ENCODE results near the gene GMDS. TPM values are rescaled to one million over a fixed set of nuclear protein-coding genes. Genes with fewer than 3 reads are reported as not detected.

The GMDS gene
- total and polyA plus RNA-seq, 2 donors (not counting 1 experiment from before 2014, with no cell fraction given): 11.5 to 16.4 TPM

DNA sequence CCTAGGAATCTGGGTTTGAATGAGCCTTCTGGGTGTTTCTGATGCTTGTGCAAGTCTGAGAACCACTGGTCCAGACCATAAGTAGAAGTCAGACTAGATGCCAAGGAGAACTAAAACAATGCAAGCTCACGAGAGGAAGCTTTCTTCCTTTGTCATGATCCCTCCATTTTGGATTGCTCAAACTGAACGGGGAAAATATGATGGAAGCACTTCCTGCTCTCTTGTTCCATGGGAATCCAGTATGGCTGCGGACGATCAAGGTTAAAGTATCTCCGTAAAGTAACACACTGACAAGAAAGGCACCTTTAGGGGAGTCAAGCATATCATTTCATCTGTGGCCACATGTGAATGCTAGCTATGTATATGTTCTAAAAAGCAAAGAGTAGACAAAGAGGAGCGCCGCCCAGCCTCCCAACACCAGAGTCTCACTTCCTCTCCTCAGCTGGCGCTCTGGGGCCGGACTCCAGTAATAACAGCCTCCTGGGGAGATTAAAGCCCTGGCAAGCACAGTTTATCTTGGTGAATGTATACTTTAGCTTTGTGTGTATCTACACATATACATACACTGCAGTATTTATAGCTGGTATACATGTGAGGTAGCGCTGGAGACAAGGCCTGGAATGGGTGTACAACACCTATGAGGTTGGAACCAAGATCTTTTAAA lies 547.6 kb downstream of the GMDS start:
- Histone ChIP-seq H3K79me2 (ENCODE audit: control insufficient read depth, insufficient read depth, low read length) (no peaks in the 10 kb centered on the region), H3K4me2 (replicated peaks; ENCODE audit: low read depth, low read length, poor library complexity, severe bottlenecking) (no peak overlapping the region), H3K36me3 (replicated peaks in 1 of 2; ENCODE audit: control extremely low read depth in 1 of 2, control insufficient read depth in 1 of 2, extremely low read depth in 1 of 2, insufficient read depth in 2 of 2, low read length in 1 of 2) (no peaks in the 10 kb centered on the region), H3K4me1 (ENCODE audit: control insufficient read depth in 2 of 2, insufficient read depth in 2 of 2, low read length in 2 of 2) (no peaks in the 10 kb centered on the region), H3K27me3 (replicated peaks in 1 of 4; ENCODE audit: control extremely low read depth in 1 of 4, control insufficient read depth in 3 of 4, insufficient read depth in 4 of 4, low read length in 3 of 4) (no peaks in the 10 kb centered on the region), H2AFZ (ENCODE audit: insufficient read depth, low read depth, low read length, poor library complexity, severe bottlenecking) (no peak overlapping the region), H3K9me3 (ENCODE audit: control extremely low read depth in 1 of 3, control insufficient read depth in 2 of 3, insufficient read depth in 1 of 3, low read length in 2 of 3) (peaks cover 0 to 6% (median 0%) of the 10 kb centered on the region in 3 donors), H3K4me3 (ENCODE audit: control extremely low read depth in 1 of 5, extremely low read depth in 1 of 5, insufficient read depth in 1 of 5, low read depth in 2 of 5, low read length in 4 of 5) (no peak overlapping the region), H4K20me1 (ENCODE audit: control insufficient read depth, insufficient read depth, low read length, poor library complexity, severe bottlenecking) (no peaks in the 10 kb centered on the region), H3K9ac (ENCODE audit: low read length) (no peak overlapping the region), H3K27ac (ENCODE audit: low read length in 2 of 2) (no peak overlapping the region)
- H3K4me1 Mint-ChIP-seq: no peaks in the 10 kb centered on the region
- intact Hi-C loops (cut with micrococcal nuclease): no loop called here
- ChIA-PET POLR2A (no interaction called here), CTCF (no interaction called here)
- H3K4me3 Mint-ChIP-seq: no peak overlapping the region
- TF ChIP-seq, protein P1, sequence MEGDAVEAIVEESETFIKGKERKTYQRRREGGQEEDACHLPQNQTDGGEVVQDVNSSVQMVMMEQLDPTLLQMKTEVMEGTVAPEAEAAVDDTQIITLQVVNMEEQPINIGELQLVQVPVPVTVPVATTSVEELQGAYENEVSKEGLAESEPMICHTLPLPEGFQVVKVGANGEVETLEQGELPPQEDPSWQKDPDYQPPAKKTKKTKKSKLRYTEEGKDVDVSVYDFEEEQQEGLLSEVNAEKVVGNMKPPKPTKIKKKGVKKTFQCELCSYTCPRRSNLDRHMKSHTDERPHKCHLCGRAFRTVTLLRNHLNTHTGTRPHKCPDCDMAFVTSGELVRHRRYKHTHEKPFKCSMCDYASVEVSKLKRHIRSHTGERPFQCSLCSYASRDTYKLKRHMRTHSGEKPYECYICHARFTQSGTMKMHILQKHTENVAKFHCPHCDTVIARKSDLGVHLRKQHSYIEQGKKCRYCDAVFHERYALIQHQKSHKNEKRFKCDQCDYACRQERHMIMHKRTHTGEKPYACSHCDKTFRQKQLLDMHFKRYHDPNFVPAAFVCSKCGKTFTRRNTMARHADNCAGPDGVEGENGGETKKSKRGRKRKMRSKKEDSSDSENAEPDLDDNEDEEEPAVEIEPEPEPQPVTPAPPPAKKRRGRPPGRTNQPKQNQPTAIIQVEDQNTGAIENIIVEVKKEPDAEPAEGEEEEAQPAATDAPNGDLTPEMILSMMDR (IDR thresholded peaks at IDR 0.05): no peak
- no peak for TF ChIP-seq EZH2 (IDR thresholded peaks at IDR 0.05; ENCODE audit: borderline replicate concordance, insufficient read depth, low read depth, low read length, poor library complexity, severe bottlenecking)
- peaks cover 5% of the 10 kb centered on the region for H3K9me3 Mint-ChIP-seq (ENCODE audit: insufficient read depth)
- H3K27me3 Mint-ChIP-seq: no peaks in the 10 kb centered on the region
- H3K27ac Mint-ChIP-seq: no peak overlapping the region
- WGBS (ENCODE audit: insufficient coverage): 100% methylated on average over 1 of the region's 10 CpGs
- DNase-seq (no peak), ATAC-seq (ENCODE audit: low read depth) (no peak)

DNA sequence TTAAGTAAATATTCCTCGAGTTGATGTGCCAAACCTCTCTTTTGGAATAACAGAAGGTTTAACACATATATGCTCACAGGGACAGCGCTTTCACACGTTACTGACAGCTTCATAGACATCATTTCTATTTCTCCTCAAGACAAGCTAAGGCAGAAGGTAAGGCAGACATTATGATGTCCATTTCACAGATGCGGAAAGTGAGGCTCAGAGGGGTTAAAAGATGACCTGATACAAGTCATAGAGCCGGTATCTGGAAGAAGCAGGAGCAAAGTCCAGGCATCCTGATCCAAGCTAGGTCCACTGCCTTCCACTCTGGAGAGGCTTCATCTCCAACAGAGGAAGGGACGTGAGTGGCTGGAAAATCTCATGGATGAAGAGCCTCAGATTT lies 548.9 kb downstream of the GMDS start:
- Histone ChIP-seq H3K4me2 (replicated peaks; ENCODE audit: low read depth, low read length, poor library complexity, severe bottlenecking) (no peak overlapping the region), H3K27ac (ENCODE audit: low read length in 2 of 2) (no peak overlapping the region), H3K9ac (ENCODE audit: low read length) (no peak overlapping the region), H4K20me1 (ENCODE audit: control insufficient read depth, insufficient read depth, low read length, poor library complexity, severe bottlenecking) (no peaks in the 10 kb centered on the region), H3K4me3 (ENCODE audit: control extremely low read depth in 1 of 5, extremely low read depth in 1 of 5, insufficient read depth in 1 of 5, low read depth in 2 of 5, low read length in 4 of 5) (no peak overlapping the region), H3K36me3 (replicated peaks in 1 of 2; ENCODE audit: control extremely low read depth in 1 of 2, control insufficient read depth in 1 of 2, extremely low read depth in 1 of 2, insufficient read depth in 2 of 2, low read length in 1 of 2) (no peaks in the 10 kb centered on the region), H2AFZ (ENCODE audit: insufficient read depth, low read depth, low read length, poor library complexity, severe bottlenecking) (no peak overlapping the region), H3K4me1 (ENCODE audit: control insufficient read depth in 2 of 2, insufficient read depth in 2 of 2, low read length in 2 of 2) (no peaks in the 10 kb centered on the region), H3K79me2 (ENCODE audit: control insufficient read depth, insufficient read depth, low read length) (no peaks in the 10 kb centered on the region), H3K27me3 (replicated peaks in 1 of 4; ENCODE audit: control extremely low read depth in 1 of 4, control insufficient read depth in 3 of 4, insufficient read depth in 4 of 4, low read length in 3 of 4) (no peaks in the 10 kb centered on the region), H3K9me3 (ENCODE audit: control extremely low read depth in 1 of 3, control insufficient read depth in 2 of 3, insufficient read depth in 1 of 3, low read length in 2 of 3) (peaks cover 0 to 6% (median 0%) of the 10 kb centered on the region in 3 donors)
- POLR2A ChIA-PET: no interaction called here
- CTCF ChIA-PET: no interaction called here
- intact Hi-C loops (cut with micrococcal nuclease): no loop called here
- ATAC-seq (ENCODE audit: low read depth): no peak
- 96% methylated on average over 4 of the region's 6 CpGs for WGBS (ENCODE audit: insufficient coverage)
- DNase-seq: no peak
- Mint-ChIP-seq H3K4me1 (no peaks in the 10 kb centered on the region), H3K27ac (no peak overlapping the region), H3K4me3 (no peak overlapping the region), H3K9me3 (ENCODE audit: insufficient read depth) (peaks cover 9% of the 10 kb centered on the region), H3K27me3 (no peaks in the 10 kb centered on the region)
- TF ChIP-seq, protein P1 (IDR thresholded peaks at IDR 0.05): no peak
